ENCODE measurements around the gene PHACTR4.
A peak's percentile ranks its signal among the peaks of the same experiment; 100 is the strongest.
"Not testable (repeated sequence)": the region's sequence is repeated elsewhere in the genome, so short reads cannot be mapped to it uniquely, and the experiment has no call there.

Gene PHACTR4

DNA sequence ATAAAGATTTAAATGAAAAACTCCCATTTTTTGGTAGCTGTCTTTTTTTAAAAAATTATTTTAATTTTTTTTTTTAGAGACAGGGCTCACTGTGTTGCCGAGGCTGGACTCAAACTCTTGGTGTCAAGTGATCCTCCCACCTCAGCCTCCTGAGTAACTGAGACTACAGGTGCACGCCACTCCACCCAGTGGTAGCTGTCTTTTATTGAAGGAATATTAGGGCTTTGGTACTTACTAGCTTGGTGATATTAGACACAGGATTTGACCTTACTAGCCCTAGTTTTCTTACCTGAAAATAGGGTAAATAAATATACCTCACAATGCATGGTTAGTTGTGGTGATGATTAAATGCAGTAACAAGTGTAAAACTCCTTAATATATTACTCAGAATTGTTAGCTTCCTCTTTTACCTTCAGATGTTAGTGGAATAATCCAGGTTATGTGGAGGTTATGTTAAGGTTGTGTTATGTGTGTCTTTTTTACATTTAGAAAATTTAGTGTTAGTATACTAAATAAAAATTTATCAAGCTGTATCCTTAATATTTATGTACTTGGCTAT, 66.8 kb downstream of the PHACTR4 start:
- DNase-seq (ENCODE audit: low read depth in 2 of 2): no peak

DNA sequence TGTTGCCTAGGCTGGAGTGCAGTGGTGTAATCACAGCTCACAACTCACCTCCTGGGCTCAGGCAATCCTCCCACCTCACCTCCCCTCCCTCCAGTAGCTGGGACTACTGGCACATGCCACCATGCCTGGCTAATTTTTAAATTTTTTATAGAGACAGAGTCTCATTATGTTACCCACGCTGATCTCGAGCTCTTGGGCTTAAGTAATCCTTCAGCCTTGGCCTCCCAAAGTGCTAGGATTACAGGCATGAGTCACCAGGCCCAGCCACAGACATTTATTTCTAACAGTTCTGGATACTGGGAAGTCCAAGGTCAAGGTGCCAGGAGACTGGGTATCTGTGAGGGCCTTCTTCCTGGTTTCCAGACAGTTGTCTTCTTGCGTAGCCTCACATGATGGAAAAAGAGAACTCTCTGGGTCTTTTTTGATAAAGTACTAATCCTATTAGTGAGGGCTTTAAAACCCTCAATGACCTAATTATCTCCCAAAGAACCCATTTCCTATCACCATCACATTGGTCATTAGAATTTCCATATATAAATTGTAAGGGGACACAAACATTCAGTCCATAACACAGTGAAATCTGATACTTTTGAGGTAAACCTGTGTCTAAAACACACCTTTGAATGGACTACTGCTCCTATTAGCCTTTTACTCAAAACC, 67.9 kb downstream of the PHACTR4 start:
- no peak for DNase-seq (ENCODE audit: low read depth in 2 of 2)

DNA sequence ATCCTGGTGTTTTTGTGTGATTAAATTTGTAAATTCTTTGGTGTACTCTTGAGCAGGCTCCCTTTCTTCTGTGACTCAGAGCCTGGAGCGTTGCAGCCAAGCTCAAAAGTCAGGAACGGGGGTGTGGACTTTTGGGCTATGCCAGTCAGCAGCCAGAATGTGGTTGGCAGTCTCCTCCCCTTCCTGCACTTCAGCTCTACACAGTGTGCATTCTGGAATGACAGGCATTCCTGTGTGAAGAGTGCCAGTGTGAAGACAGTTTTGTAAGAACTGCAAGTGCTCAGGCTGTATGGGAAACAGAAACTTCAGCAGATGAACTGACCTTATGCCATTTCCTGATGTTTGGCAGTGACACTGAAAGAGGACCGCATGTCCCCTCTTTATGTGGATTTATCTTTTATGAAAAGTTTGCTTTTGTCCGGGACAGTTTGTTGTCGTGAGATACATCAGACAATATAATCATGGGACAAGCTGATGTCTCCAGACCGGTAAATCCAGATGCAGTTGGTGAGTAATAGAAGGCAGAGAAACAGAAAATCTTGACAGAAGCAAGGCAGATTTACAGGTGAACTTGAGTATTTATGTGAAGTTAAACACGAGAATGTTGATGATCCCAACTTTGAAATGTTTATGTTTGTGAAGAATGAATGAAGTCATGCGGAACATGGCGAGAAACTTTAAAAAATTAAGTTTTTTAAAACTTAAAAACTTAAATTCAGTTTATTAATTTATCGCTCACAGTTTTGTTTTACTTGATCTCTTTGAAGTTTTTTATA, 68.6 kb downstream of the PHACTR4 start:
- DNase-seq (ENCODE audit: low read depth in 2 of 2): peak; percentile 78 to 80

DNA sequence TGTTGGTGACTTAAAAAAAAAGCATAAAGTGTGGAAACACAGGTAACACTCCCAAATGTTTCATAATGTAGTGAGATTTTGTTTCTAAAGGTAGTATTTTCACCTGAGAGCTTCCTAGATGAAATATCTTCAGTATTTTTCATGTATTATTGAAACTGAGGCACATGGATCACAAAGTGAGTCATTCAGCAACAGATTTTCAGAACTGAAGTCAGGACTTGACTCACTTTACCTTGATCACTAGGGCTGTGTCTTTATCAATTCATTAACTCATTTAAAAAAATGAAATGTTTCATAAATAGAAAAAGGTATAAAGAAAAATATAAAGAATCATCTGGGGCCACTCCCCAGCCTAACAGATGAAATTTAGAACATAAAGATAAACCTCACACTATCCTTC, 69.8 kb downstream of the PHACTR4 start:
- no peak for DNase-seq (ENCODE audit: low read depth in 2 of 2)

DNA sequence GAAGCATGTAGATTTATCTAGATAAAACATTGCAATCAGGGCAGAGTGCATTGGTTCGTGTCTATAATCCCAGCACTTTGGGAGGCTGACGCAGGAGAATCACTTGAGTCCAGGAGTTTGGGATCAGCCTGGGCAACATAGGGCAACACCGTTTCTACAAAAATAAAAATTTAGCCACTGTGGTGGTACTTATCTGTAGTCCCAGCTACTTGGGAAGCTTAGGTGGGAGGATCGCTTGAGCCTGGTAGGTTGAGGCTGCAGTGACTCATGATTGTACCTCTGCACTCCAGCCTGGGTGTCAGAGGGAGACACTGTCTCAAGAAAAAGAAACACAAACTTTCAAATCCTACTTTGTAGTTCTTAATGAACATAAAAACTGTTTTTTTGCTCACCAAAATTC, 72.1 kb downstream of the PHACTR4 start:
- DNase-seq (ENCODE audit: low read depth in 2 of 2): no peak

DNA sequence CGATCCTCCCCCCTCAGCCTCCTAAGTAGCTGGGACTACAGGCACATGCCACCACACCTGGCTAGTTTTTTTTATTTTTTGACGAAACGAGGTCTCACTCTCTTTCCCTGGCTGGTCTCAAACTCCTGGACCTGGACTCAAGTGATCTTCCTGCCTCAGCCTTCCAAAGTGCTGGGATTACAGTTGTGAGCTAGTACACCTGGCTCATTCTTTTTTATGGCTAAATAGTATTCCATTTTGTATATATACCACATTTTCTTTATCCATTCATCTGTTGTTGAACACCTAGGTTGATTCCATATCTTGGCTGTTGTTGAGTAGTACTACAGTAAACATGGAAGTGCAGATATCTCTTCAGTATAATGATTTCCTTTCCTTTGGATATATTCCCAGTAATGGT, 74.0 kb downstream of the PHACTR4 start:
- no peak for DNase-seq (ENCODE audit: low read depth in 2 of 2)

DNA sequence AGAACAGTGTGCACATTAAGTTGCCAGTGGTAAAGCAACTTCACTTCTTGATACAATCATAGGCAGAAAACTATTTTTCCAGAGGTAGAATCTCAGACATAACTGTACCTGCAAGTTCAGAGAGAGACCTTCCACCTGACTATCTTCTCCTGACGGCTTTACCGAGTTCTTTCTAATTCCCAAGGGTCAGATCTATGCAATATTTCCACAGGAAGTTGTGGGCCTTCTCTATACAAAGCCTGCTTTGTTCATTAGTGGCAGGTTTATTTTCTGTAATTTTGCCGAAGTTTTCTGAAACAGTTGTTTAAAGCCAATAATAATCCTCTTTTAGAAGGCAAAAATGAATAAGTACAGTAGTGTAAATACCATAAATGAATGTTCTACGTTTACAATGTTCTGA, 78.1 kb downstream of the PHACTR4 start:
- no peak for DNase-seq (ENCODE audit: low read depth in 2 of 2)

DNA sequence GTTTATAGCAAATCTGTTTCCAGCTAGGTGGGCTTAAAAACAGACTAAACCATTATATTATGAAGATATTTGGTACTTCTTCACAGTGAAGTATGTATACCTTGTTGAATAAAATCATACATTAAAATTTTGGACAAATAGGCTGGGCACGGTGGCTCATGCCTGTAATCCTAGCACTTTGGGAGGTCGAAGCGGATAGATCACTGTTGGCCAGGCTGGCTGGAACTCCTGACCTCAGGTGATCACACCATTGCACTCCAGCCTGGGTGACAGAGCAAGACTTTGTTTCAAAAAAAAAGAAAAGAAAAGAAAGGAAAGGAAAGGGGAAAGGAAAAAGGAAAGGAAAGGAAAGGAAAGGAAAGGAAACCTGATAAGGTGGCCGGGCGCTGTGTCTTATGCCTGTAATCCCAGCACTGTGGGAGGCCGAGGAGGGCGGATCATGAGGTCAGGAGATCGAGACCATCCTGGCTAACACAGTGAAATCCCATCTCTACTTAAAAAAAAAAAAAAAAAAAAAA, 78.6 kb downstream of the PHACTR4 start:
- not testable (repeated sequence) for DNase-seq (ENCODE audit: low read depth in 2 of 2)

DNA sequence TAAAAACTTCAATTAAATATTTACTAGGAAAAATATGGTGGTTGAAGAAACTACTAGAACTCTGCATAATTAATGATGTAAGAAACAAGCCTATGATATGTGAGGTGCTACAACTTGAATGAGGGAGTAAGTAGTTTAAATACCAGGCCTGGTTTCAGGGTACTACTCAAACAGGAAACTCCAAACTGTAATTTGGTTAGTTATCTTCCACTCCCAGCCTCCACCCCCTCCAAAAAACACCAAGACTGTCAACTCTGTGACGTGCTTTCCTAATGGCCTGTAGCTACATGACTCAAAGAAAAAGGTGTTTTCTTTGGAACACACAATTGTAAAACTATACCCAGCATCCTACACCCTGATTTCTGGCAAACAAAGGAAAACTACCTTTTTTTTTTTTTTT, 80.4 kb downstream of the PHACTR4 start:
- DNase-seq (ENCODE audit: low read depth in 2 of 2): no peak

DNA sequence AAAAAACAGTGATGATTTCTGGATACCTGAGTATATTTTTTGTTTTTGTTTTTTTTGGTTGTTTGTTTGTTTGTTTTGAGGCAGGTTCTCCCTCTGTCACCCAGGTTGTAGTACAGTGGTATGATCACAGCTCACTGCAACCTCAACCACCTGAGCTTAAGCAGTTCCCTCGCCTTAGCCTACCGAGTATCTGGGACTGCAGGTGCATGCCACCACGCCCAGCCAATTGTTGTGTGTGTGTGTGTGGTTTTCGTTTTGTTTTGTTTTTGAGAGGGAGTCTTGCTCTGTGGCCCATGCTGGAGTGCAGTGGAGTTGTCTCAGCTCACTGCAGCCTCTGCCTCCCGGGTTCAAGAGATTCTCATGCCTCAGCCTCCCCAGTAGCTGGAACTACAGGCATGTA, 81.0 kb downstream of the PHACTR4 start:
- DNase-seq (ENCODE audit: low read depth in 2 of 2): no peak

DNA sequence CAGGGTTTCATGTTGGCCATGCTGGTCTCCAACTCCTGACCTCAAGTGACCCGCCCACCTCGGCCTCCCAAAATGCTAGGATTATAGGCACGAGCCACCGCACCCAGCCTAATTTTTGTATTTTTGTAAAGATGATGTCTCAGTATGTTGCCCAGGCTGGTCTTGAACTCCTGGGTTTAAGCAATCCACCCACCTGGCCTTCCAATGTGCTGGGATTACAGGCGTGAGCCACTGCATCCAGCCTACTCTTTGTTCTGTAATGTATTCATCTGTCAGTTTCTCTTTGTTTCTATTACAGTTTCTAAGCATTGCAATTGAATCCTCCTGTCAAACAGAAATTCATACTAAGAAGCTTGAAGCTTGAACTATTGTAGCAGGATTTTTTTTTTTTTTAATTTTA, 81.5 kb downstream of the PHACTR4 start:
- DNase-seq (ENCODE audit: low read depth in 2 of 2): no peak

DNA sequence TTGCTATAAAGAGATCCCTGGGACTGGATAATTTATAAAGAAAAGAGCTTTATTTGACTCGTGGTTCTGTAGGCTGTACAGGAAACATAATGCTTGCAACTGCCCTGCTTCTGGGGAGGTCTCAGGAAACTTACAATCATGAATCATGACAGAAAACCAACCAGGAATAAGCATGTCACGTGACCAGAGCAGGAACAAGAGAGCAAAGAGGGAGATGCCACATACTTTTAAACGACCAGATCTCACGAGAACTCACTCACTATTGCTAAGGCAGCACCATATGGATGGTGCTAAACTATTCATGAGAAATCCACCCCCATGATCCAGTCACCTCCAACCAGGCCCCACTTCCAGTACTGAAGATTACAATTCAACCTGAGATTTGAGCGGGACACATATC, 86.5 kb downstream of the PHACTR4 start:
- peak; percentile 30 to 36 for DNase-seq (ENCODE audit: low read depth in 2 of 2)

DNA sequence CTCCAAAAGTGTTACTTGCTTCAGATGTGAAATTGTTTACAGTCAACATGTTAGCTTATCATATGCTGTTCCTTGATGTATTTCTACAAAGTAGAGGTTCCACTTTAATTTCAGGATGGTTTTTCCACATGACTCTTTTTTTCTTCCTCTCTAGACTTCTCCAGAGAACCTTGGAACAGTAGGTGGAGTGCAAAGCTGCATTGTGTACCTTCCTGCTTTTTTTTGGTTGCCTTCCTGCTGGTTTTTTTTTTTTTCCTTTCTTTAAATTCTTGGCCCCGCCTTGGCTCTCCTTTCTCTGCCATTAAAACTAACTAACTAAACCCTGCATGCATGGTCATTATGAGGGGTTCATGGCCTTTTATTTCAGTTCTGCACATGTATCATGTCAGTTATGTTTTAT, 88.1 kb downstream of the PHACTR4 start:
- DNase-seq (ENCODE audit: low read depth in 2 of 2): no peak

DNA sequence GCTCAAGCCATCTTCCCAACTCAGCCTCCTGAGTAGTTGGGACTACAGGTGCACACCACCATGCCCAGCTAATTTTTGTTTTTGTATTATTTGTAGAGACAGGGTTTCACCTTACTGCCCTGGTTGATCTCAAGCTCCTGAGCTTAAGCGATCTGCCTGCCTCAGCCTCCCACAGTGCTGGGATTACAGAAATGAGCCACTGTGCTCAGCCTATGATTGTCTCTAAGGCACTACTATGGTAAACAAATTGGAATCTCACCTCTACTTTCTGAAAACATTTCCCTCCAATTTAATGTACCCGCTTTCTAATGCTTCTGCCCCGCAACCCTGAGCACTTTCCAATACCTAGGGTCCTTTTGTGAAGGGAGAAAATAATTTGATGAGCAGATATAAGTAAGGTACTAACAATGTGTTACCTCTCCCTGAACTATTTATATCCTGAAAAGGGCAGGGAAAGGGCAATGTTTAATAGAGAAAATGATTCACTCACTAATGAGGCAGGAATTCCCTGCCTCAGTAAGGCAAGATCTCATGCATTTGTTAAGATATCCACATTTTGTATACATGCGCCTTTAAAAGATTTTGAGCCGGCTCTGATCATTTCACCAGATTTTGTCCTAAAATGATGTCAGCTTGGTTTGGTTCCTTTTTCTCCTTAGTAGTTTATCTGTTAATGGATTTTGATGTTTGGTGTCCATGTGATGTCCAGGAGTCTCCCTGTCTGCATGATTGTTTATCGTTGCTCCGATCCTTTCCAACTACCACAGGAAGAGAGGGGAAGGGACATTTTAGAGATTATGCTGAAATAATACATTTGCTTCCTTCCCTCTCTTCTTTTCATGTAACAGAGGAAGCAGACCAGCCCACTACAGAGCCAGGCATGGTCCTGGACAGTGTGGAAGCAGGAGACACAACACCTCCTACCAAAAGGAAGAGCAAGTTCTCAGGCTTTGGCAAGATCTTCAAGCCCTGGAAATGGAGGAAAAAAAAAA, 89.0 kb downstream of the PHACTR4 start:
- no peak for DNase-seq (ENCODE audit: low read depth in 2 of 2)

DNA sequence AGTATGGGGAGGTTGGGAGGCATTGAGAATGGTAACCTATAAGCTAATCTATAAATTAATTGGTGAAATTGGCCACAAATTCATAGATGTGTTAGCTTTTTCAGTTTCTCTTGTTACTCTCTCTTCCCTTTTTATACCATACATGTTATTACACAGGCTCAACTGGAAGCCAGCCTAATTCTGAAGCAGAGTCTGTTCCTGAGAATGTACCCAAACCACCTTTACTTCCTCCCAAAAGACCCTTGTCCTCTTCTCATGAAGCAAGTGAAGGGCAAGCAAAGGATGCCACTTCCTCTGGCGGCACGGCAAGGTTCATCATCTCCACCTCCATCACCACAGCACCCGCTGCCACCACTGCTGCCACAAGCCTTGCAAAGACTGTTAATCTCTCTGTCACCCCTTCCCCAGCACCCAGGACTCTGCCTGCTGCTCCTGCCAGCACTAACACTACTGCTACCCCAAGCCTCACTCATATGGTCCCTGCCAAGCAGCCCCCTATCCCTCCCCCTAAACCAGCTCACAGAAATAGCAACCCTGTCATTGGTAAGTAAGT, 96.8 kb downstream of the PHACTR4 start:
- no peak for DNase-seq (ENCODE audit: low read depth in 2 of 2)

DNA sequence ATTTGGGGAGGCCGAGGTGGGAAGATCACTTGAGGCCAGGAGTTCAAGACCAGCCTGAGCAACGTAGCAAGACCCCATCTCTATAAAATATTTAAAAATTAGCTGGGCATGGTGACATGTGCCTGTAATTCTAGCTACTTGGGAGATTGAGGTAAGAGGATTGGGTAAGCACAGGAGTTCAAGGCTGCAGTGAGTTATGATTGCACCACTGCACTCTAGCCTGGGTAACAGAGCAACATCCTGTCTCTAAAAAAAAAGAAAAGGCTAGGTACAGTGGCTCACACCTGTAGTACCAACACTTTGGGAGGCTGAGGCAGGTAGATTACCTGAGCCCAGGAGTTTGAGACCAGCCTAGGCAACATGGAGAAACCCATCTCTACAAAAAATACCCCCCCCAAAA, 100.6 kb downstream of the PHACTR4 start:
- DNase-seq (ENCODE audit: low read depth in 2 of 2): no peak

DNA sequence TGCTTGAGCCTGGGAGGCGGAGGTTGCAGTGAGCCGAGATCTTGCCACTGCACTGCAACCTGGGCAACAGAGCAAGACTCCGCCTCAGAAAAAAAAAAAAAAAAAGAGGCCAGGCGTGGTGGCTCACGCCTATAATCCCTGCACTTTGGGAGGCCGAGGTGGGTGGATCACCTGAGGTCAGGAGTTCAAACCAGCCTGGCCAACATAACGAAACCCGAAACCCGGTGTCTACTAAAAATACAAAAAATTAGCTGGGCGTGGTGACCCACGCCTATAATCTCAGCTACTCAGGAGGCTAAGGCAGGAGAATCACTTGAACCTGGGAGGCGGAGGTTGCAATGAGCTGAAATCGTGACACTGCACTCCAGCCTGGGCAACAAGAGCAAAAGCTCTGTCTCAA, 110.0 kb downstream of the PHACTR4 start:
- not testable (repeated sequence) for DNase-seq (ENCODE audit: low read depth in 2 of 2)

DNA sequence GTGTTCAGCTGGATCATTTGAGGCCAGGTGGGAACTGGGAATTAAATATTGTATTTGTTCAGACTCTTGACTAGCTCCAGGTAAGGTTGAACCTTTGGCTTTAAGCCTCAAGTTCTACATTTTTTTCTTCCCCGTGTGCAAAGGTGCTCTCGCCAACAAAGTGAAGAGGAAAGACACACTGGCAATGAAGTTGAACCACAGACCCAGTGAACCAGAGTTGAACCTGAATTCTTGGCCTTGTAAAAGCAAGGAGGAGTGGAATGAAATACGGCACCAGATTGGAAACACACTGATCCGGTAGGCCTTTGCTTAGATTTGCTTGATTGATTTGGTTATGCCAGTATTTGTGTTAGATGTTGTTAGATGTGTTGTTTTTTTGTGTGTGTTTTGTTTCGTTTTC, 110.8 kb downstream of the PHACTR4 start:
- DNase-seq (ENCODE audit: low read depth in 2 of 2): no peak

DNA sequence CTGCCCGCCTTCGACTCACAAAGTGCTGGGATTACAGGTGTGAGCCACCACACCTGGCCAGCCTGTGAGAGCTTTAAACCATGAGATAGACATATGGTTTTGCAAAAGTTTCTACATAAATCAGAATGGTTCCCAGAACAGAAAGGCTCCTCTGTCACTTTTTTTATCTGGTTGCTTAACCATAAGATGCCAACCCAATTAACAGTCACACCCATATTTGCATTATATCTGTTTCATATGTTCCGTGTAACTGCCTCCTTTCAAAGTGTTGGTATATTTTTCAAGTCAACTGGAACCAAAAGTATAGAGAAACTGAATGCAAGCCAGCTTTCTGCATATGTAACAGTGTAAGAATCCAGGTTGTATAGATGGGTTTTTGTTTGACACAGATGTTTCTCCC, 112.6 kb downstream of the PHACTR4 start:
- DNase-seq (ENCODE audit: low read depth in 2 of 2): no peak

DNA sequence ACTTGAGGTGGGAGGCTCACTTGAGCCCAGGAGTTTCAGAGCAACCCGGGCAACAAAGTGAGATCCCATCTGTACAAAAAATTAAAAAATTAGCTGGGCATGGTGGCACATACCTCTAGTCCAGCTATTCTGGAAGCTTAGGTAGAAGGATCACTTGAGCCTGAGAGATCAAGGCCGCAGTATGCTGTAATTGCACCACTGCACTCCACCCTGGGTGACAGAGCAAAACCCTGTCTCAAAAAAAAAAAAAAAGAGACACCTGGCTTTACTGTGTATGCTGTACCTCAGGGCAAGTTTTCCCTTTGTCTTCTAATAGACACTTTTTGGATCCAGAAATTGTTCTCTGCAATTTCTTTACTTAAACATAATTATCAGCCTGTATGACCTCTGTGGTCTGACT, 113.2 kb downstream of the PHACTR4 start:
- DNase-seq (ENCODE audit: low read depth in 2 of 2): no peak

DNA sequence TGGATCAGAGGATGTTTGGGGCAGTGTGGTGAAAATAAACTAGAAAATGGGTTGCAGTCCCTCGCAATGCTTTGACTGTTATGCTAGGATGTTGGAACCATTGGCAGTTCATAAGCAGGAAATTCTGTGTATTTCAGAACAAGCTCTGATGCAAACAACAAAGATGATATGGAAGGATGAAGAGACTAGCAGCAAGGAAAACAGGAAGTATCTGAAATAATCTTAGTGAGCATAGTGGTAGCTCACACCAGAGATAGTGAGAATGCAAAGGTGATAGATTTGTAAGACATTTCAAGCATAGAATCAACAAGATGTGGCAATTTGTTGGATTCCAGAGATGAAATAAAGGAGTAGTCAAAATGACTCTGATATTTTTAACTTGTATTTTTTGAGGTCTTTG, 125.2 kb downstream of the PHACTR4 start:
- no peak for DNase-seq (ENCODE audit: low read depth in 2 of 2)

DNA sequence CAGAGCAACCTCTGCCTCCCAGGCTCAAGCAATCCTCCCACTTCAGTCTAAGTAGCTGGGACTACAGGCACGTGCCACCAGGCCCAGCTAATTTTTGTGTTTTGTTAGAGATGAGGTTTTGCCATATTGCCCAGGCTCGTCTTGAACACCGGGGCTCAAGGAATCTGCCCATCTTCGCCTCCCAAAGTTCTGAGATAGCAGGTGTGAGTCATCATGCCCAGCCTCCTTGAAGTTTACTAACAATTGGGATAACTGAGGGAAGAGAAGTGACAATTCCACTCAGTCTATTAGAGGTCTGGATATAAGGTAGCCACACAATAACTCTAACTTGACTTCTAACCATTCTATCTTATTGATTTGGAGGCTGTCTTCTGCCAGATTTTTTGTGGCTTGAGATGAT, 130.0 kb downstream of the PHACTR4 start:
- no peak for DNase-seq (ENCODE audit: low read depth in 2 of 2)

Measured in fibroblast of skin of left biceps (primary cell).